ENCODE data around the gene OR52W1.

DNA sequence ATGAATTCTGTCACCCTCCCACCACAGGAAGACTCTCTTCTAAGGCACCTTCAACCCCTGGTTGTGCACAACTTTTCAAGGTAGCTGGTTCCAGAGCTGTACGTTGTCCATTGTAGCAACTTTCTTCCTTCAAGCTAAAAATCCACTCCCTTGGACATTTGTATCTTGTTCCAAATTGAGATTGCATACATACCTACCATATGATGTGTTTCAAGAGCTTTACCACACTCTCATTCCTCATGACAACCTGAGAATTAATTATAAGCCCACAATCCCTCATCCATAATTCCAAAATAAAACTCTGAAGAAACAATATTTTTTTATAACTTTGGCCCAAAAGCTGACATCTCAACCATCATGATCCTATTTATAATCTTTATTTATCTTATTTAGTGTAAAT lies 3.0 kb downstream of the OR52W1 start:
- TF ChIP-seq CTCF (conservative IDR thresholded peaks at IDR 0.05 in 1 of 2, IDR thresholded peaks at IDR 0.05 in 1 of 2; ENCODE audit: extremely low read depth in 1 of 2, insufficient read depth in 1 of 2, low read depth in 1 of 2, low read length in 2 of 2): no peak
- no peak for TF ChIP-seq EZH2 (IDR thresholded peaks at IDR 0.05; ENCODE audit: borderline replicate concordance, low read length)
